ENCODE measurements around the gene EDRF1.

- TF ChIP-seq CREB5 (CRISPR knock-in tag; IDR thresholded peaks at IDR 0.05; ENCODE audit: low read depth) (no peak), GLIS3 (CRISPR knock-in tag; IDR thresholded peaks at IDR 0.05) (no peak), ZFP30 (CRISPR knock-in tag; IDR thresholded peaks at IDR 0.05) (no peak), TOX (CRISPR knock-in tag; IDR thresholded peaks at IDR 0.05; ENCODE audit: borderline replicate concordance) (no peak), BACH2 (CRISPR knock-in tag; IDR thresholded peaks at IDR 0.05; ENCODE audit: borderline replicate concordance) (no peak), ZNF8 (CRISPR knock-in tag; IDR thresholded peaks at IDR 0.05) (no peak), TSHZ2 (CRISPR knock-in tag; IDR thresholded peaks at IDR 0.05) (no peak), PPARA (CRISPR knock-in tag; IDR thresholded peaks at IDR 0.05; ENCODE audit: borderline replicate concordance) (no peak), ZNF565 (CRISPR knock-in tag; conservative IDR thresholded peaks at IDR 0.05; ENCODE audit: low read depth) (no peak), POU6F1 (CRISPR knock-in tag; IDR thresholded peaks at IDR 0.05; ENCODE audit: borderline replicate concordance, low read depth) (no peak), PATZ1 (CRISPR knock-in tag; IDR thresholded peaks at IDR 0.05; ENCODE audit: borderline replicate concordance) (no peak), ZNF70 (CRISPR knock-in tag; IDR thresholded peaks at IDR 0.05) (no peak)
Observed at GRCh38 chr10:125691160-125691981, 28.1 kb upstream of the EDRF1 start.
